GM18498 (cell line): ENCODE results near the gene PKIB.

ENCODE experiments used
- ATAC-seq: cut with Tn5 transposase; IDR thresholded peaks from one replicate; pipeline ENCODE4 v1.9.1; 2021; ENCODE audit warnings: mild to moderate bottlenecking, moderate library complexity; ENCODE audit not compliant: unreplicated experiment

Gene PKIB

GRCh38 chr6:122702841-122703240 is 92.6 kb downstream of the PKIB start:
- ATAC-seq: no peak

- ATAC-seq: no peak
Observed at GRCh38 chr6:122704066-122704465, 93.9 kb downstream of the PKIB start.

GRCh38 chr6:122709922-122710512 is 99.8 kb downstream of the PKIB start:
- ATAC-seq: peak; percentile 85

DNA sequence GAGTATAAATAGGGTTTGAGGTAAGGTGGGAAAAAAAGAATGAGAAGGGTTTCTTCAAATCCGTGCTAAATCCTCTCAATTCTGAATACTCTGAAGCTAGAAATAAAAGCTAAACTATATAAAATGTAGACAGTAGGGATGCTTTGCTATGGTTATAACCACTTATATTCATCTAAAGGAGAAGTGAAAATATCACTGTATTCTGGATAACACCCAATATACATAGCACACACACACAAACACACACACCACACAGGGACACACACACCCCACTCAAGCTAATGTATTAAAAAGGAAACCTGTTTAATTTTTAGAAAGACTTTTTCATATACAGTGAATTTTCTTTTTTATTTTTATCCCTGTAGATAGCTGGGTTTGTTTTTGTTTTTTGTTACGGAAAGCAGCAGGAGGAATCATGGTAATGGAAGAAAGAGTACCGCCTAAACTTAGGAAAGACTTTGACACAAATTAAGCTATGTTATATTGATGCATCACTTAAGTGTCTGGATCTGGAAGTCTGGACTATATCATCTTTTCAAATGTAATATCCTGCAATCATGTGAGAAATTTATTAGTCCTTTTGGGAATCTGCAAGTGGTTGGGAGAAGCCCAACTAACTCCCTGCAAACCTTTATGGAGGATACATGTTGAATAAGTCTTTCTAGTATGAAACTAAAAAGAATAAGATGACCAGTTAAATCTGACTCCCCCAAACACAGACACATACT is 100.9 kb downstream of the PKIB start:
- ATAC-seq: no peak

DNA sequence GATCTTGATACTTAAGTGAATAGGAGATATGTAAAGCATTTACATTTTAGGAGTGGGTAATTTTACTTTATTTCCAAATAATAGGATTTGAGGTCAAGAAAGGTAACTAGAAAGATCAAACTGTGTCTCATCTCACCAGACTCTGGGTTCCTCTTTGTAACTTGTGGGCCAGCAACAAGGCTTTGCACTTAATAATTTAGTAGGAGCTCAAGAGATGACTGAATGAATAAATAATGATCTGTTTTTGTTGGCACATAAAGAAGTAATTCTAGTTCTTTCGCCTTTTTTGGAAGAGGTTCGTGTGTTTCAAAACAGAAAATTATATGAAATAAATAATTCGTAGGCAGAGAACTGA is 101.9 kb downstream of the PKIB start:
- no peak for ATAC-seq

DNA sequence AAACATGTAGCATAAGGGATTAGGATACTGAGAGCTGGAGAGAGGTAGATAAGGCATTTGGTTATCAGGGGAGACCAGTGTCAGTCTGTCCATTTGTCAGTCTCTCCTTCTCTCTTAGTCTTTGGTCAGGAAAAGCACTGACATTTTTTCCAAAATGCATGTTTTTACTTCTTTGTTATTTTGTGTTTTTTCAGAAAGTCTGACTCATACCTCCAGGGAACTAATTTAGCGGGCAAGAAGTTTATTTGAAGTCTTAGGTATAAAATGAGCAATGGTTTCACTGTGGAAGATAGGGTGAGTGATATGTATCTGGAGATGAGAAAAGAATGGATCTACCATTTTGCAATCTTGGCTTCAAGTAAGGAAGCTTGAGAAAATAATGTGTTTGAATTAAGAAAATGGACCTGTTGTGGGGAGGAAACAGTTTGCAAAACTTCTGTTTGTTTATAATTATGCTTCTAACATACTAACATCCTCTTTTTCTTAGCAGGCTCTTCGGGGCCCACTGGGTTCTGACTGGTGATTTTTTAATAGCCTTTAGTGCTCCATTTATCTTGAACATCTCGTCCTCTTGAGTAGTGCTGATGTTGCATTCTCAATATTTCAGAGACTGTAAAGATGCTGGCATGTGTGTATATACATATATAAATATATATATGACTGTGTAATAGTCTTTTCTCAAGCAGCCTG is 102.4 kb downstream of the PKIB start:
- no peak for ATAC-seq

DNA sequence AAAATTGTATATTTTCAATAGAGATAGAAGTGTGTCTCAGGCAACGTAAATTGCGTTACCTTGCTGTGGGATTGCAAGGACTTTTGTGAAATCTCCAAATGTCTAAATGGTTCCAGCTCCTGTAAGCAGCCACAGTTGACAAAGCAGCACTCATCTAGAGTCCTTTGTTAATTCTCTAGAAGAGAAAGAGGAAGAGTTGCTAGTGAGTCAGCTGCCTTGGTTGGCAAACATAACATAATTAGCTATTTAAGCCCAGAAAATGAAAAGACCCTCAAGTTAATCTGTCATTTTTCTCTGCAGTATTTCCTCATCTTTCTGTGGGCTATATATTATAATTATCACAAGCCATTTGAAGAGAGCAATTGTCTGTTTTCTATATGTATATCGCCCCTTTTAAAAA is 102.9 kb downstream of the PKIB start:
- no peak for ATAC-seq

- no peak for ATAC-seq
Observed at GRCh38 chr6:122714059-122714458, 103.9 kb downstream of the PKIB start.

DNA sequence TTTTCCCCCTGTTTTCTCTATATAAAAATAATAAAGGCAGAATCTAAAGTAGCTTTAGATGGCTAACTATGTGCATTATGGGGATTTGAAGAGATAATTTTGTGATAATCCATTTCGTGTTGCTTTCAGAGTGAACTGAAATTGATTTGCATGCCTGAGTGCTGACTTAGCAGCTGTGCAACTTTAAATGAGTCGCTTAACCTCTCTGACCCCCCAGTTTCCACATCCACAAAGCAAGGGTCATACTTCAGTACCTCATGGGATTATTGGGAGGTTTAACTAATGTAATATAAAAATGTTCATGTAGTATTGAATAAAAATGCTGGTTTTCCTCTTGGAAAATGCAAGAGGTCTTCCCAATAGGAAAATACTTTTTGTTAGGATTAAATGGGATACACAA is 105.5 kb downstream of the PKIB start:
- no peak for ATAC-seq

GRCh38 chr6:122717350-122717749 is 107.1 kb downstream of the PKIB start:
- no peak for ATAC-seq

DNA sequence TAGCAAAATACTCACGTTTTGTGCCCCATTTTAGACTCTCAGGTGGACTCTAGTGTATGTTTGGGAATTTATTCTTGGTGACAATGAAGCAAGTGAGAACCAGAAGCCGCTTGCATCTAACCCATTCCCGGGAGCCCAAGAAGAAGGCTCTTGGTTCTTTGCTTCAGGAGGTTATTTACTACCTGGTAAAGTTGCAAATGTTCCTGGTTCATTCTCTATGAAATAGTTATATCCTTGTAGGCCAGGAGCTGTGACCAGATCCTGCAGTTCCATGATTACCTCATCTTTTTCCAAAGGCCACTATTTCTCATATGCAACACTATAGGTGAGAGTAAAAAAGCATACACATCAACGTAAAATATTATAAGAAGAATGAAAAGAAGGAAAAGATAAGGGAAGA is 108.4 kb downstream of the PKIB start:
- ATAC-seq: no peak

DNA sequence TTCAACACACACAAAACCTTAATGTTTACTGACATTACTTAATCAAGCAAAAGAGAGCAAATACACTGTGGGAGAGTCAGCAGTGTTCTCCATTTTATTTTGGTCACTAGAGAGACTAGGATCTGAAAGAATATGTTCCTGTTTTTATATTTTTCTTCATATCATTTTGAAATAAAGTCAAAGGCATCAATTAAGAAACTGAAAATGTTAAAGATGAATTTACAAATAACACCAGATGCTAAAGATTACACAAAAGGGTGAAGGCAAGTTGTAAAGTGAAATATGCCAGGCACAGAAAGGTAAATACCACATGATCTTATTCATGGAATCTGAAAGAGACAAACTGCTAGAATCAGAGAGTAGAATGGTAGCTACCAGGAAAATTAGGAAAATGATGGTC is 109.0 kb downstream of the PKIB start:
- no peak for ATAC-seq

DNA sequence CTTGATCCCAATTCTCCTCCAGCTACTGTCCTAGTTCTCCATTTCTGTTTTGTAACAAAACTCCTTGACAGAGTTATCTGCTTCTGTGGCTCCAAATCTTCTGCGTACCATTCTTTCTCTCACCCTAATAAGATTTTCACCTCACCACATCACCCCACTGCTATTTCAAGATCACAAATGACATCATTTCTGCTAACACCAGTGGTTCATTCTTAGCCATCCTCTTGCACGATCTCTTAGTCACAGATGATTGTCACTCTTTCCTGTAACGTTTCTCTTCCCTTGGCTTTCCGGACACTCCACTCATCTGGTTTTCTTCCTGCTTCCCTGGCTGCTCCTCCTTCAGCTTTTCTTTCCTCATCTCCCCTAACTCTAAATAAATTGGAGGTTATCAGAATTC is 112.5 kb downstream of the PKIB start:
- ATAC-seq: no peak

DNA sequence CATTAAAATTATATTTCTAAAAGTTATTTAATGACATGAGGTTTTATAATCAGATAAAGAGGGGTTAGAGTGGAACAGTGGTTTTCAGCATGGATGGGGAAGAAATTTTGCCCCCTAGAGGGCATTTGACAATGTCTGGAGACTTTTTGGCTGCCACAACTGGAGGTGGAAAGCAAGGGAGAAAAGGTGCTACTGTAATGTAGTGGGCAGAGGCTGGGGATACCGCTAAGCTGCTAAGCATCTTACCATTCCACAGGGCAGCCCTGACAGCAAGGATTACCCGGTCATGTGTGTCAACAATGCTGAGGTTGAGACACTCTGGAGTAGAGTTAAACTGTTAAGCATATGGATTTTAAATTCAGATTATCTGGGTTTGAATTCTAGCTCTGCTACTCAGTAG is 116.4 kb downstream of the PKIB start:
- peak; percentile 47 for ATAC-seq

GRCh38 chr6:122727244-122727643 is 117.0 kb downstream of the PKIB start:
- no peak for ATAC-seq

DNA sequence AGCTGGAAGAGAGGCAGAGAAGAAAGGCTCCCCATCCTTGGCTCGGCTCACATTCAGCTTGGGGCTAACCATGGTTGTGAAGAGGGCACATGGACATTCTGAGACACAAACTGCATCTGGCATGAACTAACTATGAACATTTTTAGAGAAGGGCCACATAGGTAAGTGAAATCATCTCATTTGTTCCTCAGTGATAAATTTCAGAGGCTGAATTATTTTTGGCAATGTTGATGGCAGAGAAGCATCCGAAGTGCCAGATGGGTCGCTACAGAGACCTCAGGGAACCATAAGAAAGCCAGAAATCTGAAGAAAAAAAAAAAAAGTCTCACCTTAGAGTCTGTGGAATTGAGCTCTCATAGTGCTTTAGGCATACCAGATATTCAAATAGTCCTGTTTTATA is 120.1 kb downstream of the PKIB start:
- no peak for ATAC-seq

DNA sequence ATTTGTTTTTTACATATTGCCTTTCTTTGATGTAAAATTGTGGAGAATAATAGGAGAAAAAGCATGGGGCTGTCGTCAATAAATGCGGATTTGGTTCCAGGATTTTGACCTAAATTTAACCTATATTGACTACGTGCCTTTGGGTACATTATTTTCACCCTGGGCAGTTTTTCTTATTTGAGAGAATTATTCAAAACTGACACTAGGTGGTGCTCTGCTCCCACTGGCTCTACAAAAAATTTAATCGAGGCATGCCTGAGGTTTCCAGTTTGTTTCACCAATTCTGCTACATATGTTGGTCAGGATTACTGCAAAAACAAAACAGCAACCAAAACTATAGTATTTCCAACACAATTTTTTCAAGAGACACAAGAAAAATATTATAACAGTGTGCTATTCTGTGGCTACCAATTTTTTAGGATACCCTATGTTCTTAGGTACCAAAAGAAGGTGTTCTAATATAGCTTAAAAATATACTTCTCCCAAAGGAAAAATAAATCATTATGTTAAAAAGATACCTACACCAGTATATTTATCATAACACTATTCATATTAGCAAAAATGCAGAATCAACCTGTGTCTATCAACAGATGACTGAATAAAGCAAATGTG is 120.7 kb downstream of the PKIB start:
- peak; percentile 55 for ATAC-seq

DNA sequence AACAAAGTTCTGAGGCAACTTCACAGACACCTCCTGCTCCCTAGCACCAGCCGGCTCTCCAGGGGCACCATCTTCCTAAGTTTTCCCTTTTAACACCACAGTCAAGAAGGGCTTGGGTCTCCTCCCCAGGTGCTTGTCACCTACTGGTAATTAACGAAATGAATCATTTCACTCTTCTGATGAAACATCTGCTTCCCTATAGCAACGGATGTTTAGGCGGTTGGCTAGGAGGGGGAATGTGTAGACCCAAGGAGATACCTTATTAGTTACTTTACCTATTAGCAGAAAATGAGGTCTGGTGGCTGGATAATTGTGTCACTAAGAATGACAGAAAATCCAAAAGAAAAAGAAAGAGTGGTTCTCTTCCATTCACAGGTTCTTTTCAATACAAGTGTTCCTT is 123.1 kb downstream of the PKIB start:
- ATAC-seq: no peak

GRCh38 chr6:122734529-122735395 is 124.6 kb downstream of the PKIB start:
- ATAC-seq: no peak

DNA sequence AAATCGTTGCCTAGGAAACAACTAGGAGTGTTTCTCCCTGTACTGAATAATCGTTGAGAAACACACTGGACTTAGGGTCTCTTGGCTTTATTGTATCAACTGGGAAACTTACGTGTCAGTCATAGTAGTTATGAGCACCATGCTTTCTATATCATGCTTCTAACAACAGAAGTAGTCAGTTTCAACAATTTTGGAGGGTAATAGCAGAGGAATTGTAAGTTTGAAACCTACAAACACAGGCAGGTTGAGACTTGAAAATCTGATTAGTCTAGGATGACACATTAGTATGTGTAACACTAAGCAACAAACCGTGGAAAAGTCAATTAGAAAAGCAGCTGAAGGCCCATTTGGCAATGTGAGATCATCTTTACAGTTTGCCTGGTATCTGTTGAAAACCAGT is 125.4 kb downstream of the PKIB start:
- no peak for ATAC-seq

- no peak for ATAC-seq
Observed at GRCh38 chr6:122736163-122736562, 126.0 kb downstream of the PKIB start.
